GM21423 (cell line): ENCODE measurements around the gene KIAA0232.

Experiments used
- ATAC-seq: cut with Tn5 transposase; IDR thresholded peaks from one replicate; pipeline ENCODE4 v1.9.1; 2021; ENCODE audit warnings: mild to moderate bottlenecking, moderate library complexity; ENCODE audit not compliant: unreplicated experiment

The KIAA0232 gene

DNA sequence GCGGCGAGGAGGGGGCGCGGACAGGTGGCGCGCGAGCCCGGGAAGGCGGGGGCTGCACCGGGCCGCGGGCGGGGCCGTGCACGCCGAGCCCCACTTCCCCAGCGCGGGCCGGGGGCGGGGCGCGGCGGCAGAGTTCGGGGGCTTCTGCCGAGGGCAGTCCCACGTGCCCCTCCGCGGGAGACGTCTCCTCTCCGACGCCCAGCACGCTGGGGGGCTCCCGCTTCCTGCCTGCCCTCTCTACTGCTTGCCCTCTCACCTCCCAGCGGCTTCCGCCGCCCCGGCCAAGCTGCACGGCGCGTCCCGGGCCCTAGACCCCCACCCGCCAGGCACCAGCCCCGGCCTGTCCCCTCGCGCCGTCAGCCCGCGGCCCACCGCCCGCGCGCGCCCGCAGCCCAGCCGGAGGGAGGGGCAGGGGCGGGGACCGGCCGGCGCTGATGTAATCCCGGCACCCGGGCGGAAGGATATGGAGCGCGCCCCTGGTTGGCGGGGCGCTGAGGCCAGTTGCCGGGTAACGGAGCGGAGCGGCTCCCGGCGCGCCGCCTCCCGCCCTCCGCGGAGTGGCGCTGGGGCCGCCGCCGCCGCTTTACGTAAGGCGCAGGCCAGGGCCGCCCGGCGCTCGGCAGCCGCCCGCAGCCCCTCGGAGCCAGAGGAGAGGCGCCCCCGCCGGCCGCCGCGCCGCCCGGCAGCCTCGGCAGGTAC lies at the start of gene KIAA0232:
Gene KIAA0232, plus strand, starts transcription at position 581 of the 699 bp plus-strand sequence. CDS start 41,727 bp downstream, outside the sequence.
- ATAC-seq: peak; percentile 68

DNA sequence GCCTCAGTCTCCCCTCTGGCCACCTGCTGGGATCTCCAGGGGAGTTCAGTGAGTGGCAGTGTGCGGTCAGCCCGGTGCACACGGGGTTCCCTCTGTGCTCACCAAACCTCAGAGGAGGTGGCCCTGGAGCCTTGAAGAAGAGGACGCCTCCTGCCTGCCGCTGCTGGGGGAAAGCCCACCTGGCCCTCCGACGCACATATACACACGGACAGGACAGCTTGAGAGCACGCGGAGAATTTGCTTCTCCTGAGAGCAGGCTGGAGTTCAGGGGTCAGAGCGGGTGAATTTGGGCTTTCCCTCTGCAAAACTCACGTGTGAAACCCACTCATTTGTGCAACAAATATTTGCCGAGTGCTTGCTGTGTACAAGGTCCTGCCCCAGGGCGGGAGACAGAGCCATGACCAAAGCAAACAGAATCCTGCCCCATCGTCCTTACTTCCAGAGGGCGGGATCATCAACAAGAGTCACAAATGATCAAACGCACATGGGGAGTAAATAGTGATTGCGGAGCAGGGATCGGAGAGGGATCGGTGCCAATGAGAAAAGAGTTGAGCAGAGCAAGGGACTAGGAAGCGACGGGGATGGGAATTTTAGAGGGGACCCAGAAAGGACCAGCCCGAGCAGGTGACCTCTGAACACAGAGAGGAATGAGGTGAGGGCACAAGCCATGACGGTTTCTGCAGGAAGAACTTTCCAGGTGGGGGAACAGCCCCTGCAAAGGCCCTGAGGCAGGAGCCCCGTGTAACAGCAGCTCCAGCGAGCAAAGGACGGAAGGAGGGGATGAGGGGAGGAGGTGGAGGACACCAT lies 49.0 kb upstream of the KIAA0232 start:
- ATAC-seq: no peak

- ATAC-seq: no peak
These were observed 48.3 kb upstream of the KIAA0232 start for GRCh38 chr4:6734165-6734786.

DNA sequence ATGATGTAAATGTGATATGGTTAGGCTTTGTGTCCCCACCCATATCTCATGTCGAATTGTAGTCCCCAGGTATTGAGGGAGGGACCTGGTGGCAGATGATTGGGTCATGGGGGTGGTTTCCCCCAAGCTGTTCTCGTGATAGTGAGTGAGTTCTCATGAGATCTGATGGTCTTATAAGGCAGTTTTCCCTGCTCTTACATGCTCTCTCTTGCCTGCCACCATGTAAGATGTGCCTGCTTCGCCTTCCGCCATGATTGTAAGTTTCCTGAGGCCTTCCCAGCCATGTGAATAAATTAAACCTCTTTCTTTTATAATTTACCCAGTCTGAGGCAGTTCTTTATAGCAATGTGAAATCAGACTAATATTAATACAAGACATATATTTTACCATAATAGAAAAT lies 42.6 kb upstream of the KIAA0232 start:
- no peak for ATAC-seq

- no peak for ATAC-seq
These were observed 42.2 kb upstream of the KIAA0232 start for GRCh38 chr4:6740347-6740746.

GRCh38 chr4:6742507-6742906 lies 40.0 kb upstream of the KIAA0232 start:
- no peak for ATAC-seq

GRCh38 chr4:6742989-6743388 lies 39.5 kb upstream of the KIAA0232 start:
- no peak for ATAC-seq

DNA sequence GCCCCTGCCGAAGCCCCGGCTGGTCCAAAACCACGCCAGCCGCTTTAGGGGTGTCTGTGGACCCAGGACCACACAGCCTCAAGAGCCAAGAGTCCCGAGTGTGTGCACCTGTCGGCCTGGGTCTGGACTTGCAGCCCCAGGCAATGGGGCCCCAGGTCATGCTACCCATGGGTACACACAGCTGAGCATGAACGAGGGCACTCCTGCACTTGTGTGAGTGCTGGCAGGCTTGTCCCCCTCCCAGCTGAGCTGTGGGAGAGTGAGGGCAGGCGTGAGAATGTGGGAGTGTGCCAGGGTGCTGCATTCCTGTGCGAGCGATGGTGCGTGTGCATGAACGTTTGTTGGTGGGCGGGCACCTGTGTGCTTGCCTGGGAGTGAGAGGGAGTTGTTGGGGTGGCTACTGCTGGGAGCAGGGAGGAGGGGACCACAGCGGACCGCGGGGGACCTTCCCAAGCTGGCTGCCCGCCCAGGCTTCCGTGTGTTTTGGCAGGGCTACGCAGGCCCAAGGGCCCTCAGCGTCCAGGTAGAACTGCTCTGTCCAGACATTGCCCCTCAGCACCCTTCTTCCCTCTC lies 35.7 kb upstream of the KIAA0232 start:
- ATAC-seq: no peak

DNA sequence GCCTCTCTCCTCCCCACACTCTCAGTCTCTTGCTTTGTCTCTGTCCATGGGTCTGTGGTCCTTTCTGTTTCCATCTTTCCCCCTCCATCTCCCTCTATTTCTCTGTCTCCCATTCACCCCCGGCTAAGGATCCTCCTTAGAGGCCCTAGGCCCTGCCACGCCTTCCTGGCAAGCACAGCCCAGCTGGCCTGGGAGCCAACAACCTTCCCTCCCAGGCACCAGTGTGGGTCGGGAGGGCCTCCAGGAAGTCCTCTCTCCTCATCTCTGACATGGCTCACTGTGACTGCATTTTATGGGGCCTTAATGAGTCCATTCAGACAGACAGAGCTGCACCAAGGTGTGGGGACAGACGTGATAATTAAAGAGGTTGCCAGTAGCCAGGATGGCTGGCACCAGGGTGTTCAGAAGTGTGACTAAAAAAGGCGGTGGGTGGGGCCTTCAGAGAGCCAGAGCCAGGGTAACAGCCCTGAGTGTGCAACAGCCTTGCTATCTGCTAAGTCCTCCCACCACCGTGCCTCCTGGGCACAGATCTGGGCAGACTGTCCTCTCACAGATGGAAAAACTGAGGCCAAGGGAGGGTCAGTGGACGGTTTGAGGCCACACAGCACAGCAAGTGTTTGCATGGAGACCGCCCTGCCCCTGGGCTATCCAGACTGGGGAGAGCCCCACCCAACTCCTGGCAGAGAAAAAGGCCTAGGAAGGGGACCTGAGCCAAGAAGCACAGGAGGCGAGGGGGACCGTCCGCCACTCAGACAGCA lies 35.1 kb upstream of the KIAA0232 start:
- no peak for ATAC-seq

DNA sequence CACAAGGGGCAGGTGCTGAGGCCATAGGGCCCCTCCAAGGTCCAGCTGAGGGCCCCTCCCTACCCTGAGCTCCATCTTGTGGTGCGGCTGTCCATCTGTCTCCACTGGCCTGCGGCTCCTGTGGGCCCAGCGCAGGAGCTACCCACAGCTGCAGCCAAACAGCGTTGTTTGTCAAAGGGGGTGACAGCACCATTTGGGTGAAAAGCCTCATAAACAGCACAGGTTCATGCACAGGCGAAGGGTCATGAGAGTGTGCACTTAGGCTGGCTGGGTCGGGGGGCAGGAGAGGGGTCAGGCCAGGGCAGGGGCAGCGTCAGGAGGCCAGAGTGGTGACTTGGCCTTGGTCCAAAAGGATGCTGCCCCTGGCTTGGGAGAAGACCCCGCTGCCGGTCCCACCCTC lies 34.2 kb upstream of the KIAA0232 start:
- no peak for ATAC-seq

DNA sequence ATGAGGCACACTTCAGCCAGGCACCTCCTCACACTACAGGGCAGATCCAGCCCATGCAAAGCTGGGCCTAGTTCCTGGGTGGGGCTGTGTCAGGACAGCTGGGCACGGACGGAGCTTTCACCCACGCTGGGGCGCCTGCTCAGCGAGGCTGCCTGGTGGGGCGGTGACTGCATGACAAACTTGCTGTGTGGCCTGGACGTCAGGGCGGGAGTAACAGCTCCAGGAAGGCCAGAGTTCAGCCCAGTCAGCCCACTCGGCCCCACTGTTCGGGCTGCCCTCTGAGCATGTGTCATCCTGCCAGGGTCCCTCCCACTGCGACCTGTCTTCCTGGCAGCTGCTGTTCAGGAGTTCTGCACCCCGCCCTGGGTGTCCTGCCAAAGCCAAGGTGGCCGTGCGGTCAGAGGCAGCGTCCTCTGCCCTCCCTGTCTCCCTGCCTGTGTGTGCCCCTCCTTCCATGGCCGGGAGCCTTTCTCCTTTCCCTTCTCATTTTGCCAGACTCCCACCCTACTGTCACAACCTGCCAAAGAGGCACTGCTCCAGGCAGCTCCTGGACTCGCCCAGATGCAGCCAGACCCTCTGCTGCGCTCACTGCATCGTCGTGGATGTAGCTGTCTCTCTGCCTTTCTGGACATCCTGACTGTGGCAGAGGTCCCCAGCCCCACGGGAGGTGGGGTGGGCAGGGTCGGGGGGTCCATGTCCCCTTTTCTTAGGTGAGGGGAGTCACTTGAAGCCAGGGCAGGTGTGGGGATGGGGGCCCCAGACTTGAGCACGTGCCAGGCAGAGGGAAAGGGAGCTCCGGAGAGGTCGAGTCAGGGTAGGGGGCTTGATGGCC lies 33.0 kb upstream of the KIAA0232 start:
- no peak for ATAC-seq

GRCh38 chr4:6750286-6751221 lies 32.0 kb upstream of the KIAA0232 start:
- ATAC-seq: no peak

GRCh38 chr4:6751611-6752485 lies 30.7 kb upstream of the KIAA0232 start:
- ATAC-seq: no peak

DNA sequence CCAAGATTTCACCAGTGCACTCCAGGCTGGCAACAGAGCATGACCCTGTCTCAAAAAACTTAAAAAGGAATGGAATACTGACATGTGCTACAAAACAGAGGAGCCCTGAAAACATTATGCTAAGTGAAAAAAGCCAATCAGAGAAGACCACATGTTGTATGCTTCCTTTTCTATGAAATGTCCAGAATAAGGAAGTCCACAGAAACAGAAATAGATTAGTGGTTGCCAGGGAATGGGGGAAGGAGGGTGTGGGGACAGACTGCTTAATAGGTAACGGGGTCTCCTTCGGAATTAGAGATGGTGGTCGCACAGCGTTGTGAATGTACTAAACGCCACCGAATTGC lies 30.1 kb upstream of the KIAA0232 start:
- ATAC-seq: no peak

GRCh38 chr4:6753103-6753560 lies 29.4 kb upstream of the KIAA0232 start:
- ATAC-seq: no peak

DNA sequence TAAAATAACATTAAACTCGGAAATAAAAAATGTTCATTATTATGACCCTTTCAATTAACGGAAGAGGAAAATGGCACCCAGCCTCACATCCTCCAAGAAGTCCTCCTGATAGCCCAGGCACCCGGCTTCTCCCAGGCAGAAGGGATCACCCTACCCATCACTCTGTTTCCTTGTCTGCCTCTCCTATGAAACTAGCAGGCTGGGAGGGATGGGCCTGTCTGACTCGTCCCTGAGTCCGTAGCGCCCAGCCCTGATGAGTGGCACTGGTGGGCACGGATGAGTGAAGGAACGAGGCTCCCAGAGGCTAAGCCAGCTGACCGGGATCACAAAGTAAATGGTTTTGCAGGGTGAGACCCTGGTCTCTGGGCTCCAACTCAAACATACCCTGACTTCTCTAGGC lies 28.6 kb upstream of the KIAA0232 start:
- ATAC-seq: no peak

DNA sequence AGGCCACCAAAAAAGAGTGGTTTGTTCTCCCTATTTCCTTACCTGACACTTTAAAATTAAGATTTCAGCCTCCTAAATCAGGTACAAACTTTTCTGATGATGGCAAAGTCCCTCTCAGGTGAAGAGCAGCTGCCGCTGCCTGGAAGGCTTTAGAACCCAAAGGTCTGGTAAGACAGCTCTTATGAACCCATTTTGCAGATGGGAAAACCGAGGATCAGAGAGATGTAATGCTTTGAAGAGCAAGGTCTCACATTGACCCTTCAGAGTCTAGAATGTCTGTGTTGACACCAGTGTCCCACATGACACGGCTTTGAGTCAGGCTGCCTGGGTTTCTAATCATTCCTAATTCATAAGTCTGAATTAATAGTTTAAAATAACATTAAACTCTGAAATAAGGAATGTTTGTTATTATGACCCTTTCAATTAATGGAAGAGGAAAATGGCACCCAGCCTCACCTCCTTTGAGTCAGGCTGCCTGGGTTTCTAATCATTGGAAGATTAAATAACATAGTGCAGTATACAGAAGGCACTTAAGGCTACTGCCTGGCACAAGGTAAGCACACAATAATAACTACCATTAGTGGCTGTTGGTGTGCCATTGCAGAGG lies 27.9 kb upstream of the KIAA0232 start:
- ATAC-seq: no peak
